Occipital lobe (tissue), 2 donors: ENCODE data around the gene MAP6D1. TPM values are rescaled to one million over a fixed set of nuclear protein-coding genes. Genes with fewer than 3 reads are reported as not detected.

ENCODE experiments used
- DNase-seq: peaks from one replicate; lab custom pipeline; 2025; lab: John Stamatoyannopoulos, UW
- total RNA-seq: library from RNA; depleted of rRNA; stranded (reverse); fragments of >200 nt; gene quantifications from one replicate; pipeline ENCODE4 v1.2.3, GENCODE V29; 2014

Gene MAP6D1
- total RNA-seq, 1 donor from 2014 or later, result 4.5 TPM

DNA sequence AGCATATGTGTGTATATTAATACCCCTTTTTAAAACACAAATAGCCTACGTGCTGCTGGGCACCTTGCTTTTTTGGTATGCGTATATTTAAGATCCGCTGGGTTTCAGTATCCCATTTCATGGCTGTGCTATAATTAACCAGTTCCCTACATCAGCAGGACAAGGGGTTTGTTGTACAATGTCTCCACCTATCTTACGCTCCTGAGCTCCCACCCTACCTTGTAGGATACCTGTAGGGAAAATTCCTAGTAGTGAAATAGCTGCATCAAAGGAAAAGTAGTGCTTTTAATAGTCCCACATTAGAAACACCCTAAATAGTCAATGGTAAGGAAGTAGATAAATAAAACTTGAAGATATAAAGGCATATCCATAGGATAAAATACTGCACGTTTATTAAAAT lies 1.4 kb downstream of the MAP6D1 start:
- DNase-seq, result no peak

GRCh38 chr3:183822631-183823030 lies 2.7 kb downstream of the MAP6D1 start:
- no peak for DNase-seq

DNA sequence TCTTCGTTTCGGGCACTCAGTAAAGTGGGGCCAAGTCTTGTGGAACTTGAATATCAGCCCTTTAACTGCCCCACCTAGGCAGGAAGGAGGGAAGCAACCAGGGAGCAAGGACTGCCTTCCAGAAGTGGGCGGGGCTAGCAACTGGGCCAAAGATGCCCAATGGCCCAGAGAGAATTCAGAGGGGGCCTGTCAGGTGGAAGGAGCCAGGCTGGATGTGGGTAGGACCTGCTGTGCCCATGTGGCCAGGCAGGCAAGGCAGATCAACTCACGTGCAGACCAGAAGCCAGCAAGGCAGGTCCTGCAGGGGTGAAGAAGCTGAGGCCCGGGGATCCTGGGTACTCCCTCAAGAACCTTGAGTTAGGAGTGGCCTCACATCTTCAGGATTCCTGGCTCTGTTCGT lies 5.5 kb downstream of the MAP6D1 start:
- DNase-seq, result no peak

DNA sequence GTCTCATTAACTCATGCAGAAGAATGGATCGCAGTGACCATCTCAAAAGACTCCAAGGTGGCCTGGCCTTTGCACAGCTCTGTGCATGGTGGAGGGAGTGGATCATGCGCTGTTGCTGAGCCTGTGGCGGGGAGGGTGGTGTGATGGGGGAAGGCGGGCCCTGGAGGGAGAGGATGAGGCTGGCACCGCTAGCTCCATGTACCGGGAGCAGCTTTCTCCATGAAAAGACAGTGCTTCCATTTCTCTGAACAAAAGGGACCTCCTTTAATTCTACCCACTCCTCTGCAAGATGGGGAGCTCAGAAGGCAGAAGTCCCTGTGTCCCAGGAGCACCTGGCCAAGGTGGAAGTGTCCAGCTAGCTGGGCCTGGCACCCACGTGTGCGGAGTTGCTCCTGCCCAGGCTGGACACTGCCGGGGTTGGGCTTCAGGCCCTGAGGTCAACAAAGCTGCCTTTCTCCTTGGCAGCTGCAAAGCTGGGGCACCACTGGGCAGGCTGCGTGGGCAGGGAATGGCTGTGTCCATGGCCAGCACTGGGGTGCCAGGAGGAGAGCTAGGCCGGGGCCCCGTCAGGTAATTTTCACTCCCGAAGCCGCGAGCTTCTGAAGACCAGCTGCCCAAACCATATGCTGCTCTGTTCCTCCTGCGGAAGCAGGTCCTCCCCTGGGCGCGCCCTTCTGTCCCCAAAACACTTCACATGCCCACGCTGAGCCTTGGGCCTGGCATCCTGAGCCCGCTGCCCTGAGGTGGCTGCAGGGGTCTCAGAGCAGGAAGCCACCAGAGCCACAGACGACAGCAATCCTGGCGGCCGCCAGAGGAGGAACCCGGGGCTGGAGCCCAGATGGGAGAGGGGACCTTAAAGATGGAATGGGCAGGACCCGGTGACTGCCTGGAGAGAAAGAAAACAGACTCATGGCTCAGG lies 6.4 kb downstream of the MAP6D1 start:
- peak; percentile 74 for DNase-seq

- no peak for DNase-seq
These were observed 7.2 kb downstream of the MAP6D1 start for GRCh38 chr3:183818041-183818620.

GRCh38 chr3:183817639-183818038 lies 7.7 kb downstream of the MAP6D1 start:
- DNase-seq, result no peak

GRCh38 chr3:183816681-183817510 lies 8.5 kb downstream of the MAP6D1 start:
- DNase-seq, result no peak

DNA sequence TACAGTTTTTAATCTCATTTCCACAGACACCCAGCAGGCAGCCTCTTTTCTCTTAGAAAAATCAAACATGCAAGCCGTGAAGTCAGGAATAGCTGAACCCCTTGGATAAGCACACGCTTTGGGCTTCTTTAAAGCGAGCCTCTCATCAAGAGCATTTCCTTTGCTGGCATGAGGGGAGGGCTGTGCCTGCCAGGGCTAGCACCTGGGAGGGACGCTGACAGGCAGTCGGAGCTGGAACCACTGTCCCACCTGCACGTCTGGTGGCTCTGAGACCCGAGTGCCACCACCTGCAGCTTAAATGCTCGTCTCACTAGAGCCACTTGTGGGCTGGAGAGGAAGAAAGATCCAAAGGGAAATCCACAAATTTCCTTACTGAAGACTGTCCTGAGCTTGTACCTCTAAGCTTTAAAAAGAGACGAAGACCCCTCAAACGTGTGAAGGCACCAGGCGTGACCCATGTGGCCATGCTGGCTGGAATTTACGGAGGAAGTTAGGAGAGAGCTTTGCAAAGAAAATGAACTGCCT lies 9.4 kb downstream of the MAP6D1 start:
- no peak for DNase-seq

- DNase-seq, result no peak
These were observed 9.8 kb downstream of the MAP6D1 start for GRCh38 chr3:183815563-183815940.

GRCh38 chr3:183814240-183814639 lies 11.1 kb downstream of the MAP6D1 start:
- DNase-seq, result no peak

DNA sequence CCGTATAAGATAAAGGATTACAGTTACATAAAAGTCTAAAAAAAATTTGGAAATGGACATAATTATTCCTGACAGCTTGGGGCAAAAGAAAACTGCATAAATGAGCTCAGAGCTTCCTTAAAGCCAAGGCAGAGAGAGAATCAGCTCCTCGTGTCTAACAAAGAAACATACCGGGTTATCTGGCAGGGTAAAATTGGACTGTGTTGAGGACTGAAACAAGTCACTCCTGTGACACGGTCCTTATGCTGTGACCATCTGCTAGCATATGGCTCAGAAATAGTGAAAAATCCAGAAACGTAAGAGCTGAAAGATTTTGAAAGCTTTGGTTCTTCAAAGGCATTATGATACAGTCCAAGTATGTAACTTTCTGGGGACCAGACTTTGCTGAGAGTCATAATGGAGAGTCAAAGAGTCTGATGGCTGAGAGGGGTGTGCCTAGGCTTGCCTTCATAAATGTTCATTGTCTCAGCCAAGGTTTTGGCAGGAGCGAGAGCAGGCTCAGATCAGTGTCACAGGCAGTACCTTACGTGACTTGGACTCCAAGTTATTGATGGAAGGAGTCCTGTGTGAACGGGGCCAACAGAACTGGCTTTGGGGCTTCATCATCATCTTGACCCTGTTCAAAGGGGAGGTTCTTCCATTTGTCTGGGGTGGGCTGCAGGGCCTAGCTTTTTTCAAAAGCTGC lies 12.5 kb downstream of the MAP6D1 start:
- peak; percentile 53 for DNase-seq

GRCh38 chr3:183811638-183812037 lies 13.7 kb downstream of the MAP6D1 start:
- no peak for DNase-seq

GRCh38 chr3:183810643-183811594 lies 14.5 kb downstream of the MAP6D1 start:
- DNase-seq, result no peak

DNA sequence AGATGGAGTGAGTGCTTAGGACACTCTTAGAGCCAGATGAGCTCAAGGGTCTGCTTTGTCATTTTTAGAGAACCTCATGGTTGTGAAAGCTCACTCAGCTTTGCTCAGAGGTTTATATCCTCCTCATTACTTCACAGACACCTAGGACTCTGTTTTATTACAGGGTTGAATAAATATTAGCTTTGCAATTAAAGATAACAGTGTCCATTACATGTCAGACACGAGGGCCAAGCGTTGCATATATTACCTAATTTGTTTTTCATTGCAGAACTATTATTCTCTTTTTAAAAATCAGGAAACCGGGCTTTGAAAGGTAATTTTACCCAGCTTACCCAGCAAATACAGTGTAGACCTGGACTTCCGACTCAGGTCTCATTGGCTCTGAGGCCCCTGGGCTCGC lies 16.1 kb downstream of the MAP6D1 start:
- DNase-seq, result no peak

DNA sequence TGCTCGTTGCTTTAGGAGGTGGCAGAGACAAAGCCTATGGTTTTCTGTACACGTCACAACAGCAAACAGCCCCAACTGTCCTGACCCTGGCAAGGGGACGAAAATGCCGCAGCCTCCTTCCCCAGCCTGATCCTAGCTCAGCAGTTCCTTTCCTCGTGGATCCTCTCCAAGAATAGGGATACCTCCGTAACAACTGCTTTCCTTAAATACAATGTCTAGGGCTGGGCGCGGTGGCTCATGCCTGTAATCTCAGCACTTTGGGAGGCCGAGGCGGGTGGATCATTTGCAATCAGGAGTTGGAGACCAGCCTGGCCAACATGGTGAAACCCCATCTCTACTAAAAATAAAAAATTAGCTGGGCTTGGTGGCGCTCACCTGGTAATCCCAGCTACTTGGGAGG lies 17.0 kb downstream of the MAP6D1 start:
- no peak for DNase-seq

GRCh38 chr3:183807881-183808280 lies 17.5 kb downstream of the MAP6D1 start:
- no peak for DNase-seq

DNA sequence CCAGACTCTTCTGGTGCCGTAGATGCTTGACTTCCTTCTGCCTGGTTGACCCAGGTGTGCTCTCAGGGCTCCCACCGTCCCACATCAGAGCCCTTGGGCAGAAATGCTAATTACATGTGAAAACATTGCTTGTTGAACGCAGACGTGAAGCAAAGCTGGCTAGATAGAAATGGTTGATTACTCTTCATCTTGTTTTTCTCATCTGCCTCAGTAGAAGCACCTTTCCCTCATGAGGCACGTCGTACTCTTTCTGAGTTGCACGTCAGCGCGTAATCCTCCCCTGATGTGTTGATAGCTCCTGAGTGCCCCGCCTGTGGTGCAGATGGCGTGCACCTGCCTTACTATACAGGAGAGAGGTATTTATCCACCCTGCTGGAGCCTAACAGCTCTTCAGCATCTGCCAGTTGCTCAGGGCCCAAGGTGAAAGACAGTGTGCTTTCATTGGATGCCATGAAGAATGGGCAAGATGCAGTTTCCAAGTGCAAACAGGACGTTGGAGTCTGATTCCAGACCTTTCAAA lies 18.1 kb downstream of the MAP6D1 start:
- DNase-seq, result no peak

DNA sequence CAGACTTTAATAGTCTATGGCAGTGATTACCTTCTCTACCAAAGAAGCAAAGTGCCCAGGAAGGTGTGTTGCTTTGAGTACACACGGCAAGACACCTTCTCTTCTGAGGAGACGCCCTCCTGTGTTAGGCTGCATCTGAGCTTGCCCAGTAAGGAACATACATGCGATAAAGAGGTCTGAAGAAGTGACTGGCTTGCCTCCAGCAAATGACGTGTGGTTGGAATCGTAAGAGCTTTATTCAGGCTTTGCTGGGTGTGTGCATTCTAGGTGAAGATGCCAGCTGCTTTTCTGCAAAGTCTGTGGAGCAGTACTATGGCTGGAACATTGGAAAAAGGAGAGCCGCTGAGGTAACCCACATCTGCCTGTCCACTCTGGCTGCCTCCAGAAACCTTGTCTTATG lies 22.4 kb downstream of the MAP6D1 start:
- no peak for DNase-seq

DNA sequence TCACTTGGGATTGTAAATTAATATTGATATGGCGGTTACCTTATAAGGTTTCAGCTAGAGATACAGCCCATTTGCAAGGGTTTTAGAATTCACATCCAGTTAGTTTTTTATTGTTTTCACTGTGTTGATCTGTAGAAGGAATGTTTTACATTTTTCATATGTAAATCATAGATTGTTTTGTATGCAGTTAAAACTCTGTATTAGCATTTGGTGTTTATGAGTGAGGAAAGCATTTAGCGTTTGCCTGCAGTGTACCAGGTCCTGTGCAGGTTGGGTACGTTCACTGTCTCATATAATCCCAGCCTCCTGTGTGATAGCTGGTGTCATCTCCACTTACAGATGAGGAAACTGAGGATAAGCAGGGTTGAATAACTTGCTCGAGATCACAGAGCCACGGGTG lies 23.8 kb downstream of the MAP6D1 start:
- no peak for DNase-seq
